Ovary (tissue), 3 donors: ENCODE results near the gene LPCAT1.

Experiments used
- CTCF ChIP-seq, 3 donors: fragments of 450-650 bp in 2 of 3; fragments of 200-600 bp in 1 of 3; IDR thresholded peaks; one replicate each; pipeline versions ENCODE4 v1.5.1 to v1.8.0; 2016 to 2022; ENCODE audit warnings: antibody characterized with exemption in 3 of 3, mild to moderate bottlenecking in 1 of 3
- EP300 ChIP-seq: sonication (generic); formaldehyde crosslinking; IDR thresholded peaks from one replicate; pipeline ENCODE4 v1.6.1; 2017; ENCODE audit warnings: antibody characterized with exemption
- POLR2A ChIP-seq: fragments of 450-650 bp; IDR thresholded peaks from one replicate; pipeline ENCODE4 v1.6.1; 2017; ENCODE audit warnings: antibody characterized with exemption, mild to moderate bottlenecking, moderate library complexity
- donor health status: DM: no; HTN: no; CAD: no.

- no peak for TF ChIP-seq CTCF (IDR thresholded peaks at IDR 0.05)
- no peak for TF ChIP-seq POLR2A
- TF ChIP-seq EP300, result no peak
Measured at GRCh38 chr5:1481959-1482331, 41.8 kb downstream of the LPCAT1 start.
